GM19324 (cell line): ENCODE results near the gene RPL29.

ENCODE experiments used
- ATAC-seq: cut with Tn5 transposase; IDR thresholded peaks from one replicate; pipeline ENCODE4 v1.9.1; 2021; ENCODE audit warnings: mild to moderate bottlenecking, moderate library complexity; ENCODE audit not compliant: unreplicated experiment, low FRiP score

The RPL29 gene

DNA sequence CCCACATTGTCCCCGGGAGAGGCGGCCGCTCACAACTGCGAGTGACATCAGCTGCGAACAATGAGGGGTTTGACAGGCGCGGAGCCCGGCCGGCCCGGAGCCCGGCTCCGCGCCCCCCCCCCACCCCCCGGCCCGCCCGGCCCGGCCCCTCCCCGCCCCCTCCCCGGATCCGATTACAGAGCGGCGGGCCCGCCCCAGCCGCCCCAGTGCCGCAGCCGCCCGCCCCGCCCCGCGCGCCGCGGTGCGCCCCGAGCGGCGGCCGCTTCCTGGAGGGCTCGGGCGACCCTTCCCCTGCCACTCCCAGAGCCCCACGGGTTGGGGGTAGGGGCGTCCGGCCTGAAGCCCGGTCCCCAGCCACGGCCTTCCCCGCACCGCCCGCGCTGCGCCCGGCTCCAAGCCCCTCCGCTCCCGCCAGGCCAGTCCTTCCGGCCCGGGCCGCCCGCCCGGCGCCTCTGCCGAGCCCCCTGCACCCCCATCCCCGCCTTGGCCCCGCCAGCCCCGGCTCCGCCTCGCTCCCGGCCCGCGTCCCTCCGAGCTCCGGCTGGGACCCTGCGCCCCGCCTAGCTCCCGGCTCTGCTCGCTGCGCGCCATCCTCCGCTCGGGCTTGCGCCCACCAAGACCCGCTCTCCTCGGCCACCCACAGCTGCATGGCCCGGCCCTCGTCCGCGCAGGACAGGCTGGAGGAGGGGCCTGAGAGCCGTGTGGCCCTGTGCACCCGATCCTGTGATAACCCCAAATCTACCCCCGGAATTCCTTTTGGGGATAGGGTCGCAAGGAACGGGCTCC, 28.1 kb downstream of the RPL29 start, which contains the start of gene PCBP4:
Gene PCBP4 (minus strand): TSS at position 71 of the 786 bp plus-strand sequence. CDS start 6,214 bp downstream, outside the sequence.
- no peak for ATAC-seq

DNA sequence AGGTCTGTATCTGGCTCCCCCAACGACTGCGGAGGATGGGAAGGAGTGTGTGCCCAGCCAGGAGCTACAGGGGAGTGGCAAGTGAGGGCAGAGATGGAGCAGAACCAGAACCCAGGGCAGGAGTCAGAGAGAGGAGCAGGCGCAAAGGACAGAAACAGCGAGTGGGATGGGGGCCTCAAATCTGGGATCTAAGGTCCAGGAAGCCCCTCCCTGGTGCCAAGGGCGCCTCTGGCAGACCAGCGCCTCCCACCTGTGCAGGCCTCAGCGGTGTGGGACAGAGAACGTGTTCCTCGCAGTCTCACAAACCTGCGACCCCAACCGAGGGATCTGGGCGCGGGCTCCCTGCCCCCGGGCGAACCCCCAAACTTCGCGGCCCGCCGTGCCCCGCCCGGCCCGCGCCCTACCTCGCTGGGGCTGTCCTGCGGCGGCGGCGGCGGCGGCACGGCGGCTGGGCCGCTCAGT, 28.7 kb downstream of the RPL29 start:
- ATAC-seq: no peak

DNA sequence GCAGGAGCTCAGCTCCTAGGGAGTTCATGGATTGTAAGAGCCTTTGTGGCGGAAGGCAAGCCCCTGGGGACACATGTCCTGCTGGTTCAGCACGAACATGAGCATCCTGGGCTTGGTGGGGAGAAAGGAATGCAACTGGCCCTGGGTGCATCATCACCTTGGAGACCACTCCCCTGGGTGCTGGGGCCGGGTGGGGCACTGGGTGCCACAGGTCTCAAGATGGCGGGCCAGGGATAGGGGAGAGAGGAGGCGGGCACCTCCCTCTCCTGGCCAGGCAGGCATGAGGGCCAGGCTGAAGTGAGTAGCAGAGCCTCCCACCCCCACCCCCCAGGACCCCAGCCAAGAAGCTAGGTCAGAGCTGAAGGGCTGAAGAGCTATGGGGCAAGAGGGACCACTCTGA, 29.2 kb downstream of the RPL29 start:
- ATAC-seq: no peak

DNA sequence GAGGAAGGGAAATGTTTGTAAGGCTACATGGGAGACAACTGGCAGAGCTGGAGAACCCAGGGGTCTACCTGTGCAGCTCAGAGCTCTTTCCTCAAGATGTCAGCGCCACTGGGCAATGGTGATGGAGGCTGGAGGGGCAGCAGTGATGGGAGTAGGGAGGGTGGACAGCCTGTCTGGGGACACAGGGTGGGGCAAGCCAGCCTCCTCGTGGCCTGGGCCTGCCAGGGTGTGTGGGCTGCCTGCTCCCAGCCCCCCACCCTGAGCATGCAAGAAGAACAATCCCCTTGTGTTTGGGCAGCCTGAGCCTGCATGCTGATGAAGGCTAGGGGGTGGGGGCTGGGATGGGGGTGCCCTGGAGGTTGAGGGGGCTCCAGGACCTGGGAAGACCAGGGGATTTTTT, 29.7 kb downstream of the RPL29 start:
- ATAC-seq: no peak

DNA sequence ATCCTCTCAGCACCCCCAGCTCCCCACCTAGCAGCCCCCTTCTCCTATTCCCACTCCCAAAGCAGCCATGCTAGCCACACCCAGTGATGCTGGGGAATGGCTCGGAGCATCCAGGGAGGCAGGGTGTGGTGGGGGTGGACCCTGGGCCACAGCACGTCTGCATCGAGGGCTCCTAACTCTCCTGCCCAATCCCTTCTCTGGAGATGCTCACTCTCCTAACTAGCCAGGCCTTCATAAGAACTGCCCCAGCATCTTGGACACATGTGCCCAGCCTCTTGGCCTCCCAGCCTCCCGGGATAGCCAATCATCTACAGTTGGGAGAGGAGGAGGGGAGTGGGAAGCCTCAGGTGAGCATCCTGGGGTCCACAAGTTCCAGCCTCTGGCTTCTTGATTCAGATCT, 31.2 kb downstream of the RPL29 start:
- ATAC-seq: no peak

DNA sequence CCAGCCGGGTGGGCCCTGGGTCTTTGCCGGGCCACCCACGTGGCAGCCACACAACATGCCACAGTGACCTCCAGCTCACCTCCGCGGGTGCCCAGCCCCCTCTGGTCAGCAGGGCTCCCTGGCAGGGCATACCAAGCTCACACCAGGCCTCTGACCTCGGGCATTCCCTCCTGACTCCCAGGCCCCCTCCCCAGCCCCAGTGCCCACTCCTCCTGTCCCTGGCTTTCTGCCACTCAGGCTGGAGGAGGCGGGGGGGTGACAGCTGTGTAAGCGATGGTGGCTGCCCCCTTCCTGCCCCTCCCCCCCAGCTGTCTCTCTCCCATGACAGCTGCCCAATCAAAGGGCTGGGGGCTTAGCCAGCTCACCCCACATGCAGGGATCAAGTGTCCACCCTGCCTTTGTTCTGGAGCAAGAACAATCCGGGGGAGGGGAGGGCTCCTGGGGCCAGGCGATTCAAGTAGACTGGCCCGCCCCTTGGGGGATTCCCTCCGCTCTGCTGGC, 31.7 kb downstream of the RPL29 start:
- ATAC-seq: no peak

DNA sequence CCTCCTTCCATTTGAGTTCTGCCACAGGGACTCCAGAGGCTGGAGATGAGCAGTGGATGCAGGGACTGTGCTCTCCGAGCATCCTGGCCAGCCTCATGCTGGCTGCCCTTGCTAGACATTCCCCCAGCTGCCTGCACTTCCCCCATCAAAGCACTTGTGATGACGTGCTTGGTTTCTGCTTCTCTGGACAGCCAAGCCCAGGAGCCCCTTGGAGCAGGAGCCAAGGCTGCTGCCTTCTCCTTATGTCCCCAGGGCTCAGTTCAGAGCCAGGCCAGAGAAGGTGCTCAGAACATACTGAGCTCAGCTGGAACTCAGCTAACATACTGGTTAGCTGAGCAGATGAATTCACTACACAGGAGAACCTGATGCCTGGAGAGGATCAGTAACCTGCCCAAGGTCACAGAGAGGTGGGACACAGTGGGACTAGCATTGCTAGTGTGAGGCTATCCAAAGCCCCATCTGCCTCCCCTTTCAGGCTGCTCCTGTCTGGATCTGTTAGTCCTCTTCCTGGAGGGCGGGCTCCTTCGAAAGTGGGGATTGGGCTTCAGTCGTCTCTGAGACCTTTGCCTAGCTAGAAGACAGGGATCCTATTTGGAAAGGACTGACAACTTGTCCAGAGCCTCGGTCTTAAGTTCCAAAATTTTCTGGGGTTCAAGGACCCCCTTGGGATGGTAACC, 32.7 kb downstream of the RPL29 start:
- no peak for ATAC-seq

DNA sequence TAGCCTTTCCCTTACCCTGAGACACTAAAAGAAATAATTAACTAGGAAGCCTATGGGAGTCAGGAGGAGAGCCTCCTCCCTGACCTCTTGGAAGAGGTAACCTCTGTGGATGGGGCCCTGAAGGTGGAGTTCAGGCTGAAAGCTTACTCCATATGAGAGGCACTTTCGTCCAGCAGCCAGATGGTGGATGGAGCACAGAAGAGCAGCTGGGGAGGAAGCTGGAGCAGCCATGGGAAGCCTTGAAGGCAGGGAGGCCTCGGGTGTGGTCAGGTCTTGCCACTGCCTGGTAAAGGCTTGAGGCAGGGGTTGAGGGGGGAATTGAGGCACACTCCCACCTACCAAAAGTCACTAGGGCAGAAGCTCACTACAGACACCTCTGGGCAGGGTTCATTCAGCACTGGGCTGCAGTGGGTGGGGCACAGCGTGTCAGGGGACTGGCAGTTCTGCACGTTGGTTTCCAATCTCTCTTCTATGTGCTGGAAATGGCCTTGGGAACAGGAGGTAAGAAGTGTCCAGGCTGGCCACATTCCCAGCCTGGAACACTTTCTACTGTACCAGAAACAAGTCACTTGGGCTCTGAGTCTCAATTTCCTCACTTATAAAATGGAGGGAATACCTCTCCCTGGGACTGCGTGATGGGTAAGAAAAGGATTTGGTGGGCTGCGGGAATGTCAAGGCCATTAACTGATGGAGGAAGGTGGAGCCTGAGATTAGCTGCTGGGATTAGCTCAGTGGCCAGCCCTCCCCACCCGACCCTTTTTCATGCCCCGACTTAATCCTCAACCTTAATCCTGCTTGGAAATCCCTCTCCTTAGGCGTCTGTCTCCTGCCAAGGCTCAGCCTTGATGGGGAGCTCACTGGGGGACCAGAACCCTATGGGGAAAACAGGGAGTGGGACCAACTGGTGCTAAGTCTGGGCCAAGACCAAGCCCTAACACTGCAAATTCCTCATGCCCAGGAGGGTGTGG, 33.8 kb downstream of the RPL29 start:
- ATAC-seq: no peak

DNA sequence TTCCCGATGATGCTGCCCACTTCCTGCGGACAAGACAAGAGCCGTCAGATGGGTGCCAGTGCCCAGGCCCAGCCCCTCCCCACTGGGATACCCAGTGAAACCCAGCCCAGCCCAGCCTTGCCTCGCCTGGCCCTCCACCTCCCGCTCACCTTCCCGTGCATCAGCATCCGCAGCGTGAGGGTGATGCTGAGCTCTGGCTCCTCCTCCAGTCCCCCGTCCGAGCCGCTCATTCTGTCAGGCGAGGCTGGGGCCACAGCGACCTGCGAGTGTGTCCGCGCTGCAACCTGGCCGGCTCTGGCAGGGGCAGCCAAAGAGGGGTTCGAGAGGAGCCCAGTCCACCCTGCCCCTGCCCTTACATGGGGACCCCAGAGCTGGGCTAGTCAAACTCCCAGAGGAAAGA, 34.7 kb downstream of the RPL29 start:
- no peak for ATAC-seq

DNA sequence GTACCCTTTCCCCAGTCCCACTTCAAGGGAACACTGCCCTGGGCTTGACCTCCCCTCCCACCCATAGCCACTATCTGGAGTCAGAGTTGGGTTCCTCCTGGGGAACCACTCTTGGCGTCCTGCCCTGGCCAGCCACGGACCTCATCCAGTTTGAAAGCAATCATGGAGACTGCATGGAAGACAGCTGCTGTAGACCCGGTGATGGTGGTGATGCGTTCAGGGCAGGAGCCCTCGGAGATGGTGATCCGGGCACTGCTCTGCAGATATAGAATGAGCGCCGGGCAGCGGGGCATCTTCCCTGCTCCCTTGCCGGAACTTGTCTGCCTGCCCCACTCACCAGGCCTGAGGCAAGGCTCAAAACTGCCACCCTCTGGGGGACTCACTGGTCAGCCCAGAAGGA, 35.3 kb downstream of the RPL29 start:
- ATAC-seq: no peak

DNA sequence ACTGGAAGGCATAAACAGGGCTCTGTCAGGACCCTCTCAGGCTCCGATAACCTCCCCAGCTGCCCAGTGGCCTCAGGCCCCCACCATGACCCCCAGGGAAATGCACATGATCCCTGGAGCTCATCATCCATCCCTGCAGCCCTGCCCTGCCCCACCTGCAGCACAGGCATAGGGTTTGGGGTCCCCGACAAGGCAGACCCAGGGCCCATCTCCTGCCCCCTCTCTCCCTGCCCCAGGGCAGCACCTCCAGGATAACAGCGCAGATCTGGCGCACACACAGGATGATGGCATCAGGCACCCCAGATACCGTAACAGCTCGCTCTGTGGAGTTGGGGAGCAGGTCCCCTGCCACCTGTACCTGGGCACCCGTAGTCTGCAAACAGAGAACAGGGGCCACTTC, 36.0 kb downstream of the RPL29 start:
- no peak for ATAC-seq

DNA sequence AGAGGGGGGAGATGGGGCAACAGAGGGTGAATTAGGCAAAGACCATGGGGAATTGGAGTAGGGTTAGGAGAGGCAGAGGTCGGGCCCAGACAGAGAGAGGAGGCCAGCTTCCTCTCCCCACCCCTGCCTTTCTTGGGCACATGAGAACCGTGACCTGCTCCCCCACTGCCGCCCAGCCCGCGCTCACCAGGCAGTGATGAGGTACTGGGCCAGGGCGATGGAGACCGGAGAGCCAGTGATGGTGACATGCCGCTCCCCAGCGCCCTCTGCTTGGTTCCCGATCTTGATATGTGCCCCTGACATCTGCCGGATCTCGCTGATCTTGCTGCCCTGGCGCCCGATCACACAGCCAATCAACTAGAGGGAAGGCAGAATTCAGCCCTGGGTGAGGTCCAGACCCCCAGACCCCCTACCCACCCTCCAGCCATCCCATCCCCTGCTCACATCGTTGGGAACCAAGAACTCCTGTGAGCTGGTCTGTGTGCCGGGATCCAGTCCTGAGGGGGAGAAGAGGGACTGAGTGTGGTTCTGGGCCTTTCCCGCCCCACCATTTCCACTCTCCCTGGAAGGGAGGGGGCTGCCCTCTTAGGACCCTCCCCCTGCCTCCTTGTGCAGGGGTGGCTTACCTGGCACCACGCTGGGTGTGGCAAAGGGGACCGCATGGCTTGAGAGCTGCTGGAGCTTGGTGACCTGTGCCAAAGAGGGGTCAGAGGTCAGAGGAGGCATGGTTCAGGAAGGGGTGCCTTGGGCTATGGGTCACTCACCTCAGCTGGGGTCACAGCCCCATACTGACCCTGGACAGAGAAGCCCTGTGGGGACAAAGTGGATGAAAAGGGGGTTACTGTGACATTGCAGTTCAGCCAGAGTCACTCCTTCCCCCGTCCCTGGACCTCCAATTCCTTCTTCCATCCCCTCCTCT, 36.8 kb downstream of the RPL29 start:
- no peak for ATAC-seq

DNA sequence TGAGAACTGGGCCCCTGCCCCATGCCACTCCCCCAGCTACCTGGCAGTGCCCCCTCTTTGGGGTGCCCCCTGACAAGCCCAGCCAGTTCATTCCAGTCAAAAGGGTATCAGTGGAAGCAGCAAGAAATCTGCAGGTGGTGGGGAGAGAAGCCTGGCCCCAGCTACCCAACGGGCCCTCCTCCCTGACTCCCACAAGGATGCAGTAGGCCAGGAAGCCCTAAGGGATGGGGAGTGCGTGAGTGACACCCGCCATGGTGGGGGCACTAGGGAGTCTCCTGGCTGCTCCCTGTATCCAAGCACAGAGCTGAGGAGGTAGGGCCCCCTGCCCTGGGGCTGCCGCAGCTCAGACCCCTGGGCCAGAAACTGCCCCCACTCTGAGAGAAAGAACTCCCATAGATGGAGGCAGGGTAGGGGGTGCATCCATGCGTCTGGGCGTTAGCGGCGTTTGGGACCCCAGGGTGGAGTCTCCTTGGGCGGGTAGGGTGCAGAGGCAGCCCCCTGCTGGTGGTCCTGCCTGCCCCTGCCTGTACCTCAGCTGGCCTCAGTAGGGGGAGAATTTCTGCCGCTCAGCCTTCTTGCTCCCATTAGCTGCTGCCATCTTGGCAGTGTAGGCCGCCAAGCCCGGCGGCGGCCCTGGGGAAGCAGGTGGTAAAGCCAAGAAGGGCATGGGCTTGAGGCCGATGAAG, 38.0 kb downstream of the RPL29 start:
- ATAC-seq: no peak

DNA sequence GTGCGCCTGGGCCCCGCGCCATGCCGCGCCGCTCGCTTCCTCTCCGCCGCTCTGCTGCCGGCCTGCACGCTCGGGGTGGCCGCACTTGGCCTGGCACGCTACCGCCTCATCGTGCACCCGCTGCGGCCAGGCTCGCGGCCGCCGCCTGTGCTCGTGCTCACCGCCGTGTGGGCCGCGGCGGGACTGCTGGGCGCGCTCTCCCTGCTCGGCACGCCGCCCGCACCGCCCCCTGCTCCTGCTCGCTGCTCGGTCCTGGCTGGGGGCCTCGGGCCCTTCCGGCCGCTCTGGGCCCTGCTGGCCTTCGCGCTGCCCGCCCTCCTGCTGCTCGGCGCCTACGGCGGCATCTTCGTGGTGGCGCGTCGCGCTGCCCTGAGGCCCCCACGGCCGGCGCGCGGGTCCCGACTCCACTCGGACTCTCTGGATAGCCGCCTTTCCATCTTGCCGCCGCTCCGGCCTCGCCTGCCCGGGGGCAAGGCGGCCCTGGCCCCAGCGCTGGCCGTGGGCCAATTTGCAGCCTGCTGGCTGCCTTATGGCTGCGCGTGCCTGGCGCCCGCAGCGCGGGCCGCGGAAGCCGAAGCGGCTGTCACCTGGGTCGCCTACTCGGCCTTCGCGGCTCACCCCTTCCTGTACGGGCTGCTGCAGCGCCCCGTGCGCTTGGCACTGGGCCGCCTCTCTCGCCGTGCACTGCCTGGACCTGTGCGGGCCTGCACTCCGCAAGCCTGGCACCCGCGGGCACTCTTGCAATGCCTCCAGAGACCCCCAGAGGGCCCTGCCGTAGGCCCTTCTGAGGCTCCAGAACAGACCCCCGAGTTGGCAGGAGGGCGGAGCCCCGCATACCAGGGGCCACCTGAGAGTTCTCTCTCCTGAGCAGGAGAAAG, 39.6 kb downstream of the RPL29 start:
- ATAC-seq: no peak

DNA sequence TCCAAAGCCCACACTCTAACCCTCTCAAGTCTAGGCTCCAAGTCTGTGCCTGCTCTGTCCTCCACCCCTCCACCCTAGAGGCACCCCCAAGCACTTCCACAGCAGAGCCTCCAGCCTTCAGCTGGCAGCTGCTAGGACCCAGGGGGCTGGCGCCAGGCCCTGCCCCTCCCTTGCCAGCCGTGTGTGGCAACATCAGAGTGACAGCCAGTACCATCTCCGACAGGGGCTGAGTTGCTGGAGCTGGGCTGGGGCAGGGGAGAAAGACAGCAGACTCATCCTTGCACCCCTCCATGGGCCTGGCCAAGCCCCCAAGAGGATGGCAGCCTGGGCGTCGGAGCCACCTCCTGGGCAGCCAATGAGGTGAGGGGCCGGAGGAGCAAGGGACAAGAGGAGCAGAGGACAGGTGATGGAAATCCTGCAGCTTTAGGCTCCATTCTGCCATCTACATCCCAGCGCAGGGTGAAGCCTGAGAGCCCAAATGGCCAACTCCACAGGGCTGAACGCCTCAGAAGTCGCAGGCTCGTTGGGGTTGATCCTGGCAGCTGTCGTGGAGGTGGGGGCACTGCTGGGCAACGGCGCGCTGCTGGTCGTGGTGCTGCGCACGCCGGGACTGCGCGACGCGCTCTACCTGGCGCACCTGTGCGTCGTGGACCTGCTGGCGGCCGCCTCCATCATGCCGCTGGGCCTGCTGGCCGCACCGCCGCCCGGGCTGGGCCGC, 40.4 kb downstream of the RPL29 start, which contains the start of gene GPR62:
Gene GPR62 (plus strand): TSS at position 207 of the 718 bp plus-strand sequence. CDS start 272 bp downstream, at position 479.
- ATAC-seq: no peak

DNA sequence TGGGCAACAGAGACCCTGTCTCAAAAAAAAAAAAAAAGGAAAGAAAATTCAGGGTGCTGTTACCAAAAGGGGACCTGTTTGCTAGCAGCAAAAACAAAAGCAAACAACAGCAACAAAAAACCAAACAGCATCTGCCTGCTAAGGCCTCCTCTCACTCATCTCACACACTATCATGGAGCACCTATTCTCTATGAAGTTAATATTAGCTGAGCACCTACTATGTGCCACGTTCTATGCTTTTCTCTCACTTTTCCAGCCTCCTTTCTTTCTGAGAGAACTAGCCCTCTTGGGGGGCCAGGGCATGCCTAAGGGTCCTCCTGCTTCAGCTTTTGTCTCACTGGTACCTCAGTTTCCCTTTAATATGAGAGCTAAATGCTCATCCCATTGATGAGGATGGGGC, 41.0 kb downstream of the RPL29 start:
- ATAC-seq: no peak

DNA sequence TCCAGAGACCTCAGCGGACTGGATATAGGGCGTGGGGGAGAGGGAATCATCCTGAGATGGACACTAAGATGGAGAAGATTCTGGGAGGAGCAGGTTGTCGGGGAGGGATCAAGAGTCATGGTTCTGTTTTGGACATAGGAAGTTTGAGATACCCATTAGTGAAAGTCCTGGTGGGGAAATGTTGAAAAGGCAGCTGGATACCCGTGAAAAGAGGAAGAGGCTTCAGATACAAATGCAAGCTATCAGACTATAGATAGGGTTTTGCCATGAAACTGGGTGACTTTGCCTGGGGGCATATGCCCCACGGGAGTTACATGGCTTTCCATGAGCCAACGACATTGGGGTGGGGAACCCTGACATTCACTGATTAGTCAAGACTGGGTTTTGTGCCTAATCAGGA, 41.6 kb downstream of the RPL29 start:
- no peak for ATAC-seq
